Central memory CD4-positive, alpha-beta T cell (primary cell): ENCODE data around the gene NAA38.
"Not testable (repeated sequence)": the region's sequence is repeated elsewhere in the genome, so short reads cannot be mapped to it uniquely, and the experiment has no call there.

Source experiments
- DNase-seq: peaks from one replicate; pipeline ENCODE4 v3.0.0; 2022

Gene NAA38

DNA sequence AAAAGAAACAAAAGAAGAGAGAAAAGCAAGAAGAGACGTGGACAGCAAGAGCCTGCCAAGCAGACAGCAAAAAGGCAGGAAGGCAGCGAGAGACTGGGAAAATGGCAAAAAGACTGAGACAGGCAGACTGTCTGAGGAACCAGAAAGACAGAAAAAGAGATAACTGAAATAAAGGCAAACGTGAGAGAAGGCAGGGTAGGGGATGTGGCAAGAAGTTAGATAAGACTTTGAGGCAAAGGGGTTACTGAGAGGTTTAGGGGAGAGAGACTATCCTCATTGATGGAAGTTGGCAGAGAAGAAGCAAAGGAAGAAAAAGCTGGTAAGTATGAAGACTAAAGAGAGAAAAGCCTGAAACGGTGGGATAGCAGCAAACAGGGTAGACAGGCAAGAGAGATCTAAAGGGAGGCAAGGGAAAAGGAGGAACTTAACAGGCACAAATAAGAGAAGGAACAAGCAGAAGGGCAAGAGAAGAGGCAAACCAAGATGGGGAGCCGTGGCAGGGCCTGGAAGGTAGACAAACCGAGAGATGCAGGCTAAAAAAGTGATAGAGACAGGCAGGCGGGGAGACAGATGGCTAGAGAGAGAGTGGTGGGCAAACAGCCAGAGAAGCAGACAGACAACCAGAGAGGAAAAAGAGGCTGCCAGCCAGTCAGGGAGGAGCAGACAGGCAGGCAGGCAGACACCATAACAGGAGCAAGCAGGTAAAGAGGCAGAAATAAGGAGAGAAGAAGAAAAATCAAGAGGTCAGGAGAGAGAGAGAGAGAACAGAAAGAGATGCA is 24.1 kb upstream of the NAA38 start:
- no peak for DNase-seq

GRCh38 chr17:7880076-7880868 is 22.9 kb upstream of the NAA38 start:
- DNase-seq: no peak

DNA sequence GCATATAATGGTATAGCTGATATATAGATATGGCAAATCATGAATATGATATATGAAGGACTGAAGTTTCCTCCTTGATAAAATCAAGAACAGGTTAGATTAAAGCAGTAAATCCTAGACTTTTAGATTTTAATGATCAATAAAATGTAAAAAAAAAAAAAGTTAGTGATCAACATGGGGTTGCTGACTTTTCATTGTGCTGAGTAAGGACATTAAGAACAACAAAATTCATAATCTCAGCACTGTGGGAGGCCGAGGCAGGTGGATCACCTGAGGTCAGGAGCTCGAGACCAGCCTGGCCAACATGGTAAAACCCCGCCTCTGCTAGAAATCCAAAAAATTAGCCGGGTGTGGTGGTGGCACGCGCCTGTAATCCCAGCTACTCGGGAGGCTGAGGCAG is 20.9 kb upstream of the NAA38 start:
- no peak for DNase-seq

- DNase-seq: no peak
Observed at GRCh38 chr17:7875804-7876370, 18.5 kb upstream of the NAA38 start.

DNA sequence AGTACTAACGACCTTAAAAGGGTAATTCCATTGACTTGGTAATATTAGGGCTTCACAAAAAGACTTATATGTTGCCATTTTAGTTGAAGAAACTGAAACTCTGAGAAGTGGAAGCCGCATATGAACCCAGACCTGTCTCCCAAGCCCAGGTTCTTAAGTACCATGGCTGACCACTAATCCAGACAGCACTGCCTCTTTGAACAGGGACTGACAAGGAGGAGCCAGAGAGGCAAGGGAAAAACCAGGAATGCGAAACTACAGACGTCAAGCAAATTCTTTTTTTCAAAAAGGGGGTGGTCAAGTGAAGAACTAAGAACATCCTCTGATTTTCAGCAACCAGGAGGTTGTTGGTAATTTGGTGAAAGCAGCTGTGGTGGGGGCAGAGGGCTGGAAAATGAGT is 15.7 kb upstream of the NAA38 start:
- DNase-seq: no peak

DNA sequence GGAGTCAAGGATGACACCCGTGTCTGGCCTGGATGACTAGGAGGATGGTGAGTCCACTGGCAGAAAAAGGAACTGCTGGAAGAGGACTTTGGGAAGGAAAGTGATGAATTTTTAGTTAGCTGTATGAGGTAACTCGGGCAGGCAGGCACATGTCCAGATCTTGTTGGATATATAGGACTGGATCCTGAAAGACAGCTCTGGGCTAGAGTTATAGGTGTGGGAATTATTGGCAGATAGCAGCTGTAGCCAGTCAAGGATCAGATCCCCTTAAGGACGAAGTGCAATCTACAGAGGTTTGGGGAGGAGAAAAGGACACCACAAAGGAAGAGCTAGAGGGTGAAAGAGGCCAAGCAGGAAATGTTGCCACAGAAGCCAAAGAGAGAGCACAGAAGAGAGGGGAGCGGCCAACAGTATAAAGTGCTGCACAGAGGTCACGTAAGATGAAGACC is 10.5 kb upstream of the NAA38 start:
- no peak for DNase-seq

DNA sequence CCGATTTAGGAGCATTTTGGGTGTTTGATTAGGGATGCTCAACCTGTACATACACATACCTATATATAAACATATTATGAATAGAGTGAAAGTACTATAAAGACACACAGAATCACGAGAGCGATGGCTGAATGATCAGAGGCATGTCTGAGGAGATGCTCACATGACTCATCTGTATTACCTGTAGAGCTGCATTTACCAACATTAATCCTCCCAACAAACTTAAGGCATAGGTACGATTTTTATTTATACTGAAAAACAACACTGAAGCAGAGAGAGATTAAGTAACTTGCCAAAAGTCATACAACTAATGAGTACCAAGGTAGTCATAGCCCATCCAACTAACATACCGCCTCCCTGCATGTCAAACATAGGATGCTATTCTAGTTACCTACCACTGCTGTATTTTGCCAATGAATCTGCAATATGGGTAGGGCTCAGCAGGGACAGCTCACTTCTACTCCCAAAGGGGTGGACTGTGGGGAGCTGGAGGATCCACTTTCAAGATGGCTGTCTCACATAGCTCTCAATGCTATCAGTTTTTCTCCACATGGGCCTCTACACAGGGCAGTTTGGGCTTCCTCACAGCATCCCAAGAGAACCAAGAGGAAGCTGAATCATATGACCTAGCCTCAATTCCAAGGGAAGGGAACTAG is 7.8 kb upstream of the NAA38 start:
- DNase-seq: no peak

- not testable (repeated sequence) for DNase-seq
Observed at GRCh38 chr17:7864384-7864783, 7.0 kb upstream of the NAA38 start.

DNA sequence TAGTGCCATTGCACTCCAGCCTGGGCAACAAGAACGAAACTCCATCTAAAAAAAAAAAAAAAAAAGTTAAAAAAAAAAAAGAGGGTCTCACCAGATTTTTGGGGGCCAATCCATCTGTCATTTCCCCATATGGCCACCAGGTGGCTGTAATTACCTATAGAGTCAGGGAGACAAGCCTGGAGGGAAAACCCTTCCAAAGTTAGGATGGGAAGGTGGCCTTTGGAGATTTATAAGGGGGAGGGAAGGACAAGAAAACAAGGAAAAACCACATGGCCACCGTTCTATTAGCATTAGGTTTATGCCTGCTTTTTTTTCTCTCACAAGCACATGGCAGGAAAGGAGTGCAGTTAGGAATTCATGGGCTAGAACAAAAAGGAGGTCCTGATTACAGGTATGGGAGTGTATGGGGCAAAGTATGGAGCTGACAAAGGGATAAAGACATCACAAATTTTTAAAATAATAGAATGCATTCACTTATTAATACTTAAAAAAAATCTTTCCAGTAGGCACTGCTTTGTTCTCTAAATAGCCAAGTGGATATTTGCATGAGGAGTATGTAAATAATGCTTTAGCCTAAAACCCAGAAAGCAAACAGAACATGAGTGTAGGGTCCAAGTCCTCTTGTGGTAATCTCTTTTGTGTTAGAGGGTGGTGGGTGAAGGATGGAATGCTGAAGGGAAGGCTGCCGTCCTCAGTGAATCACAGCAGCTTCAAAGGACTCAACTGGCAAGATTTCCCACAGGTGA is 5.5 kb upstream of the NAA38 start:
- DNase-seq: no peak

DNA sequence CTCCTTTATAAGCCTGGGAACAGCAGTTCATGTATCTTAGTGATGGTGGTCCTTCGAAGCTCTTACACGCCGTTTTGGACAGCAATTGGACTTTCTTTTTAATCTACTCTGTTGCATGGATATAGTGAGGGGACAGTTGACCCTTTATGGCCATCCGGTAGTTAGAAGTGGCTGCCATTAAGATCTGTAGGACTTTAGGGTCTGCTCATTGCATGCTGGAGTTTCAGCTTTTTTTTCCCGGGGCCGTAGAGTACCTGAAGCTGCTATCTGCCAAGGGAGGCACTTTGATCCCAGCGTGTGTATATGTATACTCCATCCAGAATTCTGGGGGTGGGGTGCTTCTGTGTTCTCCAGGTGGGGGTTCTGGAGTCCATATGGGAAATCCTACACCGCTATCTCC is 1.7 kb upstream of the NAA38 start:
- DNase-seq: no peak

DNA sequence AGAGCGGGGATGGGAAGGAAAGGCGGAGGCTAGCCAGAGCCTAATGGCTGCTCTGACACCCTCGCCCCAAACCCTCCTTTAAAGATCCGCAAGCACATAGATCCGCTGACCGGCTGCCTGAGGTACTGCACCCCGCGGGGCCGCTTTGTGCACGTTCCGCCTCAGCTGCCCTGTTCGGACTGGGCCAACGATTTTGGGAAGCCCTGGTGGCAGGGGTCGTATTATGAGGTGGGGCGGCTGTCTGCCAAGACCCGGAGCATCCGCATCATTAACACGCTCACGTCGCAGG is 1.1 kb upstream of the NAA38 start:
- no peak for DNase-seq

- peak; percentile 93 for DNase-seq
Observed at GRCh38 chr17:7857713-7858521, 558 bp upstream of the NAA38 start, which contains the start of gene CYB5D1. CYB5D1 (plus strand) TSS chr17:7858003; CDS start chr17:7858135, 132 bp downstream.

- no peak for DNase-seq
Observed at GRCh38 chr17:7856011-7856810, 1.1 kb downstream of the NAA38 start.

- DNase-seq: no peak
Observed at GRCh38 chr17:7855660-7856010, 1.7 kb downstream of the NAA38 start.

GRCh38 chr17:7854851-7855659 is 2.3 kb downstream of the NAA38 start, which contains the start of gene TMEM88:
TMEM88 (plus strand) TSS chr17:7855066; CDS start chr17:7855075, 9 bp downstream.
- DNase-seq: no peak

GRCh38 chr17:7854078-7854777 is 3.1 kb downstream of the NAA38 start:
- no peak for DNase-seq

DNA sequence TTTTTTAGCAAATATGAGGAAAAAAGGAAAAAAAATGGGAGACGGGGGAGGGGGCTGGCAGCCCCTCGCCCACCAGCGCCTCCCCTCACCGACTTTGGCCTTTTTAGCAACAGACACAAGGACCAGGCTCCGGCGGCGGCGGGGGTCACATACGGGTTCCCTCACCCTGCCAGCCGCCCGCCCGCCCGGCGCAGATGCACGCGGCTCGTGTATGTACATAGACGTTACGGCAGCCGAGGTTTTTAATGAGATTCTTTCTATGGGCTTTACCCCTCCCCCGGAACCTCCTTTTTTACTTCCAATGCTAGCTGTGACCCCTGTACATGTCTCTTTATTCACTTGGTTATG is 3.7 kb downstream of the NAA38 start:
- no peak for DNase-seq

DNA sequence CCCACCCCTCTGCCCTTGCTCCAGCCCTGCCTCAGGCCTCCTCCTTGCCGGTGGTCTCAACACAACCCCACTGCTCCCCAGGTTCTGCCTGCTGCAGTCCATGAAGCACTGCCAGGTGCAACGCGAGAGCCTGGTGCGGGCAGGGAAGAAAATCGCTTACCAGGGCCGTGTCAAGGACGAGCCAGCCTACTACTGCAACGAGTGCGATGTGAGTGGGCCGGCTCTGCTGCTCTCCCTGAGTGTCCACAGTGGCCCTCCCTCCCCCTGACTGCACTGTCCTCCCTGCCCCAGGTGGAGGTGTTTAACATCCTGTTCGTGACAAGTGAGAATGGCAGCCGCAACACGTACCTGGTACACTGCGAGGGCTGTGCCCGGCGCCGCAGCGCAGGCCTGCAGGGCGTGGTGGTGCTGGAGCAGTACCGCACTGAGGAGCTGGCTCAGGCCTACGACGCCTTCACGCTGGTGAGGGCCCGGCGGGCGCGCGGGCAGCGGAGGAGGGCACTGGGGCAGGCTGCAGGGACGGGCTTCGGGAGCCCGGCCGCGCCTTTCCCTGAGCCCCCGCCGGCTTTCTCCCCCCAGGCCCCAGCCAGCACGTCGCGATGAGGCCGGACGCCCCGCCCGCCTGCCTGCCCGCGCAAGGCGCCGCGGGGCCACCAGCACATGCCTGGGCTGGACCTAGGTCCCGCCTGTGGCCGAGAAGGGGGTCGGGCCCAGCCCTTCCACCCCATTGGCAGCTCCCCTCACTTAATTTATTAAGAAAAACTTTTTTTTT is 4.3 kb downstream of the NAA38 start:
- DNase-seq: no peak

DNA sequence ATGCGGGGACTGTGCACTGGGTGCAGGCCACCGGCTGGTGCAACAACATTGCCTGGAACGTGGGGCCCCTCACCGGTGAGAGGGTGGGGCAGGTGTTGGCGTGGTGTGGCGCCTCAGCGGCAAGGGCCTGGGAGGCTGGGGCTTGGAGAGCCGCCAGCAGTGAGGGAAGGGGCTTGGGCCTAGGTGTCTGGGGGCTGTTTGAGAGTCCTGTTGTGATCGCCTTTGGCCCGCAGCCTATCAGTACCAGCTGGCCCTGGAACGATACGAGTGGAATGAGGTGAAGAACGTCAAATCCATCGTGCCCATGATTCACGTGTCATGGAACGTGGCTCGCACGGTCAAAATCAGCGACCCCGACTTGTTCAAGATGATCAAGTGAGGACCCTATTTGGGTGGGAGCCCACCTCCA is 5.1 kb downstream of the NAA38 start:
- DNase-seq: no peak
